Common myeloid progenitor, CD34-positive (primary cell): Measurements from ENCODE around the gene FHAD1.

Source experiments
- CTCF ChIA-PET: fragments of 350-600 bp; sonication (Branson Sonifier 250); formaldehyde crosslinking; loops from one replicate; lab custom pipeline; 2021; ENCODE audit warnings: antibody characterized with exemption; lab: Charles Lee
- POLR2A ChIA-PET: fragments of 350-600 bp; sonication (Branson Sonifier 250); formaldehyde crosslinking; loops from one replicate; lab custom pipeline; 2021; ENCODE audit warnings: antibody characterized with exemption; lab: Charles Lee
- DNase-seq, 3 donors: peaks; one replicate each; pipeline versions ENCODE4 v3.0.0 to v3.0.0-alpha.2; 2013
- H3K27ac ChIP-seq, 2 experiments: 1 replicate in 1 of 2; 2 replicates in 1 of 2; pipeline ENCODE4 v1.7.0; 2013; ENCODE audit warnings: inconsistent platforms in 2 of 2, low read length in 2 of 2, mild to moderate bottlenecking in 2 of 2, low read depth in 1 of 2, moderate library complexity in 1 of 2; ENCODE audit not compliant: severe bottlenecking in 2 of 2, insufficient read depth in 1 of 2, poor library complexity in 1 of 2
- H3K27me3 ChIP-seq, 5 experiments: replicated peaks in 2 of 5; 1 replicate in 3 of 5; 2 replicates in 2 of 5; pipeline versions ENCODE4 v1.6.1 to v1.7.0; 2013; ENCODE audit warnings: low read length in 4 of 5, mild to moderate bottlenecking in 2 of 5, moderate library complexity in 2 of 5, inconsistent platforms in 1 of 5; ENCODE audit not compliant: insufficient read depth in 5 of 5, control insufficient read depth in 4 of 5
- H3K36me3 ChIP-seq, 4 experiments: 1 replicate in 2 of 4; 2 replicates in 2 of 4; pipeline versions ENCODE4 v1.6.1 to v1.7.0; 2013; ENCODE audit warnings: low read length in 3 of 4, control low read depth in 1 of 4, mild to moderate bottlenecking in 1 of 4; ENCODE audit not compliant: control insufficient read depth in 4 of 4, insufficient read depth in 4 of 4
- H3K4me1 ChIP-seq, 4 experiments: 1 replicate in 3 of 4; 2 replicates in 1 of 4; pipeline versions ENCODE4 v1.6.1 to v1.7.1; 2013; ENCODE audit warnings: low read length in 3 of 4, mild to moderate bottlenecking in 3 of 4, control low read depth in 1 of 4, inconsistent platforms in 1 of 4, moderate library complexity in 1 of 4; ENCODE audit not compliant: control insufficient read depth in 4 of 4, insufficient read depth in 4 of 4; ENCODE audit errors: control extremely low read depth in 1 of 4
- H3K4me3 ChIP-seq, 7 experiments: 1 replicate in 4 of 7; 2 replicates in 3 of 7; pipeline versions ENCODE4 v1.5.1 to v1.7.0; 2013; ENCODE audit warnings: mild to moderate bottlenecking in 7 of 7, low read length in 6 of 7, moderate library complexity in 6 of 7, inconsistent platforms in 2 of 7, low read depth in 2 of 7, control low read depth in 1 of 7; ENCODE audit not compliant: insufficient read depth in 4 of 7, control insufficient read depth in 1 of 7; ENCODE audit errors: extremely low read depth in 1 of 7
- H3K9me3 ChIP-seq, 5 experiments: 1 replicate in 4 of 5; 2 replicates in 1 of 5; pipeline versions ENCODE4 v1.6.1 to v1.7.1; 2013; ENCODE audit warnings: low read length in 4 of 5, mild to moderate bottlenecking in 2 of 5, inconsistent platforms in 1 of 5, low read depth in 1 of 5, moderate library complexity in 1 of 5; ENCODE audit not compliant: control insufficient read depth in 4 of 5, insufficient read depth in 2 of 5; ENCODE audit errors: control extremely low read depth in 1 of 5
- WGBS: methylation state at CpG from one replicate; pipeline ENCODE4 v1.1.5; 2013; ENCODE audit not compliant: insufficient coverage; 5-methylcytosine and 5-hydroxymethylcytosine counted together

Gene FHAD1

DNA sequence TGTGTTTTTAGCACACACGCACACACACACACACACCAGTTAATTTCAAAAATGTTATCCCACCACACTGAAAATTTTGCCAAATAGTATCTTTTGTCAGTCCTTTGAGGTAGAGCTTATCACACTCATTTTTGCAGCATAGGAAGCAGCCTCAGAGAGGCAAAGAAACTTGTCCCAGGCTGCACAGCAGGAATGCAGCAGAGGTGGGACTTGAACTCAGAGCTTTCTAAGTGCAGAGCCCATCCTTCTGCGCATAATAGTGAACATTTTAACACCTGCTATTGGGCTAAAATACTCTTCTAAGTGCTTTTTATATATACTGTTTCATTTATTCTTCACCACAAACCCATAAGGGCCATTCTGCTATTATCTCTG is 15.0 kb downstream of the FHAD1 start:
- ChIA-PET CTCF (interaction anchor here (0.7 to 2.2 kb wide), 8 partner anchors 10 to 134 kb away, joined by 3 to 9 read pairs (median 4); partner anchors contain the start of gene FHAD1), POLR2A (no interaction called here)
- H3K27ac ChIP-seq, result no peak overlapping the region
- 100% methylated on average over 2 of the region's 2 CpGs for WGBS
- peaks cover 4 to 34% (median 13%) of the 10 kb centered on the region in 4 experiments for H3K4me1 ChIP-seq
- H3K27me3 ChIP-seq, result no peaks in the 10 kb centered on the region
- no peak overlapping the region for H3K4me3 ChIP-seq
- peaks cover 0 to 7% (median 2%) of the 10 kb centered on the region in 5 experiments for H3K9me3 ChIP-seq
- DNase-seq, result peak in 2 of 3 donors; percentile 30 to 41
- no peaks in the 10 kb centered on the region for H3K36me3 ChIP-seq

DNA sequence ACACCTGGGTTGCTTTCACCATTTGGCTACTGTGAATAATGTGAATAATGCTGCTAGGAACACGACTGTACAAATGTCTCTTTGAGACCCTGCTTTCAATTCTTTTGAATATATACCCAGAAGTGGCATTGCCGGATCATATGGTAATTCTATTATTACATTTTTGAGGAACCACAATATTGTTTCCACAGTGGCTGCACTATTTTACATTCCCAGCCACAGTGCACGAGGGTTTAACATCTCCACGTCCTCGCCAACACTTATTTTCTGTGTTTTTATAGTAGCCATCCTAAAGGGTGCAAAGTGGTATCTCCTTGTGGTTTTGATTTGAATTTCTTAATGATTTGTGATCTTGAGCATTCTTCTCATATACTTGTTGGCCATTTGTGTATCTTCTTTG is 15.7 kb downstream of the FHAD1 start:
- Histone ChIP-seq H3K36me3 (no peaks in the 10 kb centered on the region), H3K27me3 (no peaks in the 10 kb centered on the region), H3K9me3 (peaks cover 0 to 7% (median 2%) of the 10 kb centered on the region in 5 experiments), H3K27ac (no peak overlapping the region), H3K4me3 (no peak overlapping the region), H3K4me1 (peaks cover 4 to 34% (median 13%) of the 10 kb centered on the region in 4 experiments)
- CTCF ChIA-PET, result interaction anchor here (0.8 to 2.2 kb wide), 3 partner anchors 11 to 134 kb away, joined by 3 to 9 read pairs (median 3); partner anchors contain the start of gene FHAD1
- WGBS, result 96% methylated on average over 5 of the region's 5 CpGs
- POLR2A ChIA-PET, result no interaction called here
- no peak for DNase-seq

DNA sequence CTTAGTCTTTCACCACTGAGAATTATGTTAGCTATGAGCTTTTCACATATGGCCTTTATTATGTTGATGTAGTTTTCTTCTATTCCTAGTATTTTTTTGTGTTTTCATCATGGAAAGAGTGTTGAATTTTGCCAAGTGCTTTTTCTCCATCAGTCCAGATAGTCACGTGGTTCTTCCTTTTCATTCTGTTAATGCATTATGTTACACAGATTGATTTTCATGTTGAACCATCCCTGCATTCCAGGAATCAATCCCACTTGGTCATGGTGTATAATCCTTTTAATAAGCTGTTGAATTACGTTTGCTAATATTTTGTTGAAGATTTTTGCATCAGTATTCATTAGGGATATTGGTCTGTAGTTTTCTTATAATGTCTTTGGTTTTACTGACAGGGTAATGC is 17.7 kb downstream of the FHAD1 start:
- WGBS, result no CpG with 5 or more reads among the region's 2 CpGs
- CTCF ChIA-PET, result interaction anchor here (0.9 to 2.3 kb wide), 5 partner anchors 10 to 155 kb away, joined by 3 to 7 read pairs (median 3); partner anchors contain the start of gene TMEM51
- no peak overlapping the region for H3K27ac ChIP-seq
- no peak overlapping the region for H3K4me3 ChIP-seq
- peaks cover 0 to 7% (median 2%) of the 10 kb centered on the region in 5 experiments for H3K9me3 ChIP-seq
- no peaks in the 10 kb centered on the region for H3K27me3 ChIP-seq
- no peaks in the 10 kb centered on the region for H3K36me3 ChIP-seq
- H3K4me1 ChIP-seq, result peaks cover 4 to 21% (median 10%) of the 10 kb centered on the region in 4 experiments
- POLR2A ChIA-PET, result no interaction called here
- no peak for DNase-seq

DNA sequence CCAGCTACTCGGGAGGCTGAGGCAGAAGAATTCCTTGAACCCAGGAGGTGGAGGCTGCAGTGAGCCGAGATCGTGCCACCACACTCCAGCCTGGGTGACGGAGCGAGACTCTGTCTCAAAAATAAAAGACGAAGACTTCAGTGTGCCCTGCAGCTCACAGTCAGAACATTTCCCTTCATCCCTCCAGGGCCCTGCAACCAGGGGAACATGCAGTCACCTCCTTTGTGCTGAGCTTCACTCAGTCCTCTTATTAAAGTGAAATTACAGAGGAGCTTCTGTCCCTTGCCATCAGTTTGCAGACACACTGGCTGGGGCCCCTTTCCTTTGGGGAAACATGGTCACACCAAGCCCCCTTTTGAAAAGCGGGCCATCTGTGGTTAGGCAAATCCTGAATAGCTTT is 24.2 kb downstream of the FHAD1 start:
- ChIA-PET CTCF (interaction anchor here (0.9 to 7.8 kb wide), 15 partner anchors 10 to 166 kb away, joined by 3 to 86 read pairs (median 6); partner anchors contain the start of genes FHAD1 and TMEM51), POLR2A (no interaction called here)
- peaks cover 0 to 8% (median 0%) of the 10 kb centered on the region in 5 experiments for H3K27me3 ChIP-seq
- H3K27ac ChIP-seq, result no peak overlapping the region
- H3K36me3 ChIP-seq, result no peaks in the 10 kb centered on the region
- no peaks in the 10 kb centered on the region for H3K9me3 ChIP-seq
- H3K4me3 ChIP-seq, result no peak overlapping the region
- 59% methylated on average over 3 of the region's 7 CpGs for WGBS
- H3K4me1 ChIP-seq, result peaks cover 0 to 4% (median 3%) of the 10 kb centered on the region in 4 experiments
- no peak for DNase-seq

DNA sequence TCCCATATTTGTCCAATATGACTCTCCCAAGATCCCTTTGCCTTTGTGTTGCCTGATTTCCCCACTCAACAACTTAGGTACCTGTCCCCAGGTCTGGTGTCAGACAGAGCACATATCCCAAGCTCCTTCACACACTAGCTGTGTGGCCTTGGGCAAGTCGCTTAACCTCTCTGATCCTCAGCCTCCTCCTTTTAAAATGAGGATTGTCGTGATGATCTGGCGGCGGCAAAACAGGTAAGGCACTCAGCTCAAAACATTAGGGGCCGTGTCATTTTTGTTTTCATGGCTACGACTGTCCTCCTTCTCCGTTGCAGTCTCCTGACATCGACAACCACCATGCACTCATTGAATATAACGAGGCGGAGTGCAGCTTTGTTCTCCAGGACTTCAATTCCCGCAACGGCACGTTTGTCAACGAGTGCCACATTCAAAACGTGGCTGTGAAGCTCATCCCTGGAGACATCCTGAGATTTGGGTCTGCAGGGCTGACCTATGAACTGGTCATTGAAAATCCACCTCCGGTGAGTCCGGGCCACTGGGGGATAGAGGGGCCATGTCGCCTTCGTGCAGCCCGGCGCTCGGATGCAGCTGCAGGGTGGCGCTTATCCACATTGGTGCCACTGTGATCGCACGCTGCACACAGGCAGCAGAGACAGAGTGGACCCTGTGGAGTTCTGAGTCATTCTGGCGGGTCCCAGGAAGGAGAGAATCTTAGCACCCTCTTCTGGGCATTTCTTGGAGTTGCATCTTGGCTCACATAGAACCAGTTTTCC is 25.2 kb downstream of the FHAD1 start:
- H3K27me3 ChIP-seq, result peaks cover 0 to 8% (median 0%) of the 10 kb centered on the region in 5 experiments
- 39% methylated on average over 26 of the region's 26 CpGs for WGBS
- peak; percentile 72 to 88 (median 85) for DNase-seq
- ChIA-PET POLR2A (interaction anchor here (0.6 to 1.1 kb wide), 2 partner anchors 120 to 144 kb away, joined by 4 read pairs; no protein-coding TSS in a partner anchor), CTCF (interaction anchor here (0.8 to 7.8 kb wide), 21 partner anchors 11 to 173 kb away, joined by 3 to 86 read pairs (median 4); partner anchors contain the start of genes FHAD1 and TMEM51)
- H3K4me3 ChIP-seq, result peak overlapping the region in 1 of 7 experiments; percentile 15
- H3K36me3 ChIP-seq, result no peaks in the 10 kb centered on the region
- no peaks in the 10 kb centered on the region for H3K9me3 ChIP-seq
- no peak overlapping the region for H3K27ac ChIP-seq
- peaks cover 0 to 4% (median 3%) of the 10 kb centered on the region in 4 experiments for H3K4me1 ChIP-seq

DNA sequence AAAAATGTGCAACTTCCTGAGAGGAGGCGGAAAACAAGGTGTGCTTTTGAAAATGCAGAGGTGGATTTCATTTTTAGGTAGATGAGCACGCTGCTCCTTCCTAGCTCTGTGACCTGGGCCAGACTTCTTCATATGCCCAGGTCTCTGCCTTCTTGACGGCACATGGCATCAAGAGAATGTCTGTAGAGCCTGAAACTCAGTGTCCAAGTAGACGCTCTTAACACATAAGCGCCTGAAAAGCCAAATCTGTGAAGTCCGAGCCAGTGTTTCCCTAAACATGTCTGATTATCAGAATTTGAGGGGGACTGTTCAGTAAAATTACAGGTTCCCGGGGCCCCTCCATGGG is 25.7 kb downstream of the FHAD1 start:
- 60% methylated on average over 4 of the region's 7 CpGs for WGBS
- peaks cover 0 to 4% (median 3%) of the 10 kb centered on the region in 4 experiments for H3K4me1 ChIP-seq
- ChIA-PET POLR2A (interaction anchor here (1.1 kb wide), 1 partner anchor 144 kb away, joined by 4 read pairs; no protein-coding TSS in a partner anchor), CTCF (interaction anchor here (1.0 to 7.8 kb wide), 14 partner anchors 12 to 150 kb away, joined by 3 to 86 read pairs (median 6); partner anchors contain the start of genes FHAD1 and TMEM51)
- no peak overlapping the region for H3K27ac ChIP-seq
- peaks cover 0 to 8% (median 0%) of the 10 kb centered on the region in 5 experiments for H3K27me3 ChIP-seq
- no peaks in the 10 kb centered on the region for H3K9me3 ChIP-seq
- DNase-seq, result no peak
- H3K4me3 ChIP-seq, result no peak overlapping the region
- H3K36me3 ChIP-seq, result no peaks in the 10 kb centered on the region
